ENCODE data around the gene LRRC70.

Gene LRRC70

DNA sequence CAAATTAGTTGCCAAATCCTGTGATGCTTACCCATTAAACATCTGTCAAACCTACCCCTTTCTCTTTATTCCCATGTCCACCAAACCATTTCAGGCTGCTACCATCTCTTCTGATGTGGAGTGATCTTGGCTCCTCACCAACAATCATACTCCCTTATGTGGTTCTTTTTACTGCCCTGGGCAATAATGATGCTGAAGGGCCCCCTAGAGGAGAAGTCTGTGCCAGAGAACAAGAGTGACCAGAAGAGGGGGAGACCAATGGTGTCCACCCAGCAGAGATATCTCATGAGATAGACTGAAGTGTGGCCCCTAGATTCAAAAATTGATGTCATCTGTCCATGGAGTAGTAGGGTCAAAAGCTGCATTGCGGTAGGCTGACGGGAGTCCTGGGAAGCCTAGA is 10.9 kb downstream of the LRRC70 start:
- no peak overlapping the region for H3K4me3 ChIP-seq (ENCODE audit: control insufficient read depth, low read depth, low read length)
- TF ChIP-seq, protein P1, sequence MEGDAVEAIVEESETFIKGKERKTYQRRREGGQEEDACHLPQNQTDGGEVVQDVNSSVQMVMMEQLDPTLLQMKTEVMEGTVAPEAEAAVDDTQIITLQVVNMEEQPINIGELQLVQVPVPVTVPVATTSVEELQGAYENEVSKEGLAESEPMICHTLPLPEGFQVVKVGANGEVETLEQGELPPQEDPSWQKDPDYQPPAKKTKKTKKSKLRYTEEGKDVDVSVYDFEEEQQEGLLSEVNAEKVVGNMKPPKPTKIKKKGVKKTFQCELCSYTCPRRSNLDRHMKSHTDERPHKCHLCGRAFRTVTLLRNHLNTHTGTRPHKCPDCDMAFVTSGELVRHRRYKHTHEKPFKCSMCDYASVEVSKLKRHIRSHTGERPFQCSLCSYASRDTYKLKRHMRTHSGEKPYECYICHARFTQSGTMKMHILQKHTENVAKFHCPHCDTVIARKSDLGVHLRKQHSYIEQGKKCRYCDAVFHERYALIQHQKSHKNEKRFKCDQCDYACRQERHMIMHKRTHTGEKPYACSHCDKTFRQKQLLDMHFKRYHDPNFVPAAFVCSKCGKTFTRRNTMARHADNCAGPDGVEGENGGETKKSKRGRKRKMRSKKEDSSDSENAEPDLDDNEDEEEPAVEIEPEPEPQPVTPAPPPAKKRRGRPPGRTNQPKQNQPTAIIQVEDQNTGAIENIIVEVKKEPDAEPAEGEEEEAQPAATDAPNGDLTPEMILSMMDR (conservative IDR thresholded peaks at IDR 0.05; ENCODE audit: control insufficient read depth, insufficient read depth, low read depth, low read length), result no peak
- no peak for DNase-seq (ENCODE audit: low read depth)

GRCh38 chr5:62590387-62590786 is 11.8 kb downstream of the LRRC70 start:
- no peak overlapping the region for H3K4me3 ChIP-seq (ENCODE audit: control insufficient read depth, low read depth, low read length)
- TF ChIP-seq, protein P1 (conservative IDR thresholded peaks at IDR 0.05; ENCODE audit: control insufficient read depth, insufficient read depth, low read depth, low read length), result no peak
- DNase-seq (ENCODE audit: low read depth), result no peak

DNA sequence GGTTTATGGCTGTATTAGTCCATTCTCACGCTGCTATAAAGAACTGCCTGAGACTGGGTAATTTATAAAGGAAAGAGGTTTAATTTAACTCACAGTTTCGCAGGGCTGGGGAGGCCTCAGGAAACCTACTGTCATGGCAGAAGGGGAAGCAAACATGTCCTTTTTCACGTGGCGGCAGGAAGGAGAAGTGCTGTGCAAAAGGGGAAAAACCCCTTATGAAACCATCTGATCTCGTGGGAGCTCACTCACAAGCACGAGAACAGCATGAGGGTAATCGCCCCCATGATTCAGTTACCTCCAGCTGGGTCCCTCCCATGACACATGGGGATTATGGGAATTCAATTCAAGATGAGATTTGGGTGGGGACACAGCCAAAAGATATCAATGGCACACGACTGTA is 13.9 kb downstream of the LRRC70 start:
- TF ChIP-seq, protein P1 (conservative IDR thresholded peaks at IDR 0.05; ENCODE audit: control insufficient read depth, insufficient read depth, low read depth, low read length), result no peak
- peak; percentile 10 for DNase-seq (ENCODE audit: low read depth)
- H3K4me3 ChIP-seq (ENCODE audit: control insufficient read depth, low read depth, low read length), result no peak overlapping the region

DNA sequence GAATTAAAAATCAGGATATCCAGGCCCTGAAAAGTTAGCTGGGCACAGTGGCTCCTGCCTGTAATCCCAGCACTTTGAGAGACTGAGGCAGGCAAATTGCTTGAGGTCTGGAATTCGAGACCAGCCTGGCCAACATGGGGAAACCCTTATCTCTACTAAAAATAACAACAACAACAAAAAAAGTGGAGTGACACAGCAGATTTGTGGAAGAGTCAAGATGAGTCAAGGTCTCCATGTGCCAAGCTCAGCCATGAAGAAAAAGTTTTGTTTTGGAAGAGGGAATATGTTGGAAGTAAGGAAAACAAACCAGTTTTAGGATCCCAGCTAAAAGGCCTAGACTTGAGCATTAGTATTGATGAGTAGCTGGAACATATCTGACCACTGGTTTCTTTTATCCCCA is 14.7 kb downstream of the LRRC70 start:
- H3K4me3 ChIP-seq (ENCODE audit: control insufficient read depth, low read depth, low read length), result no peak overlapping the region
- TF ChIP-seq, protein P1 (conservative IDR thresholded peaks at IDR 0.05; ENCODE audit: control insufficient read depth, insufficient read depth, low read depth, low read length), result no peak
- DNase-seq (ENCODE audit: low read depth), result peak; percentile 69

DNA sequence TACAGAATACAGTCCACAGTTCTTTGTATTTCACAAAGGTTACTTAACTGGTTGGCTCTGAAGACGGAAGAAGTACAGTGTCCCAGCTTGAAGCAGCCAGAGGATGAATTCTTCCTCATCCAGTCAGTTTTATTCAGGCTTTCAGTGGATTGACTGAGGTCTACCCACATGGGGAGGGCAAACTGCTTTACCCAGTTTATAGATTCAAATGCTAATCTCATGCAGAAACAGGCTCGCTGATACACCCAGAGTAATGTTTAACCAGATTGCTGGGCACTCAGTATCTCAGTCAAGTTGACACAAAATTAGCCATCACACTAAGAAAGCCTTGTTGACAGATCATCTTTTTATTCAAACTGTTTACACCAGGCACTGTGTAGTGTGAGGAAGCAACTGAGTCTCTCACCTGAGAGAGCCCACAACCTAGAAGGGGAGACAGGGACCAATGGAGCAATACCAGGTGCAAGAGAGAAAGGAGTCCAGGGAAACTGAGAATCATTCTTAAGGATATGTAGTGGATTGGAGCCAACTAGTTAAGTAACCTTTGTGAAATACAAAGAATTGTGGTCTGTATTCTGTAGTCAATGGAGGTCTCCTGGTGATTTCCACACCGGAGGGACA is 15.9 kb downstream of the LRRC70 start:
- DNase-seq (ENCODE audit: low read depth), result no peak

DNA sequence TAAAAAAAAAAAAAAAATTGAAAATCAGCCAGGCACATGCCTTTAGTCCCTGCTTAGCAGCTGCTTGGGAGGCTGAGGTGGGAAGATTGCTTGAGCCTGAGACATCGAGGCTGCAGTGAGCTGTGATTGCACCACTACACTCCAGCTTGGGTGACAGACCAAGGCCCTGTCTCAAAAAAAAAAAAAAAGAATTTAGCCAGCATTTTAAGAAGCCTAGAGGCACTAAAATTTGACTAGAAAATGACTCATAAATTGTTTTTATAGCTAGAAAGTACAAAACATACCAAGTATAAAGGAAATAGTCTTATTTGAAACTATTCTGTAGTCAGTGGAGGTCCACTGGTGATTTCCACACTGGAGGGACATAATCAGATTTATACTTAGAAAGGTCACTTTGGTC is 17.5 kb downstream of the LRRC70 start:
- DNase-seq (ENCODE audit: low read depth), result peak; percentile 26
- H3K4me3 ChIP-seq (ENCODE audit: control insufficient read depth, low read depth, low read length), result no peak overlapping the region
- TF ChIP-seq, protein P1 (conservative IDR thresholded peaks at IDR 0.05; ENCODE audit: control insufficient read depth, insufficient read depth, low read depth, low read length), result no peak

More for the DNA sequence above, 15.9 kb downstream of the LRRC70 start:
- TF ChIP-seq, protein P1 (conservative IDR thresholded peaks at IDR 0.05; ENCODE audit: control insufficient read depth, insufficient read depth, low read depth, low read length), result no peak
- H3K4me3 ChIP-seq (ENCODE audit: control insufficient read depth, low read depth, low read length), result no peak overlapping the region

DNA sequence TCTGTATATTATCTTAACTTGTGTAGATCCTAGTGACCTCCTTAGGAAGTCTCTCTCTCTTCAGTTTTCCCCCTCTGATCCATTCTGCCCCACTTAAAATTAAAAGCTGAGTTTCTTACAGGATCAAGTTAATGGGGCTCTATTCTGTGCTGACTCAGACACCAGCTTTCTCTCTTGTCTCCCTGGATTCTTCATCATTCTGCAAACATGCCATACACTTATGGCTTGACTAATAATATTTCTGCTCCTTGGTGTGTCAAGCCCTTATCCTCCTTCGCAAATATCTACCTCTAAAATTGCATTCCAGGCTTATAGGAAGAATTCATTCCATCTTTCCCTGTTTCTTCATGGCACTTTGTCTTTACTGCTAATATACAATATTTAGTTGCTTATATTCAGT is 18.1 kb downstream of the LRRC70 start:
- peak; percentile 10 for DNase-seq (ENCODE audit: low read depth)

More for the DNA sequence above, 18.1 kb downstream of the LRRC70 start:
- H3K4me3 ChIP-seq (ENCODE audit: control insufficient read depth, low read depth, low read length), result no peak overlapping the region
- TF ChIP-seq, protein P1 (conservative IDR thresholded peaks at IDR 0.05; ENCODE audit: control insufficient read depth, insufficient read depth, low read depth, low read length), result no peak

Measured in fibroblast of mammary gland (primary cell).